SK-N-SH treated with all-trans-retinoic acid at 6 μM for 48 hours (cell line): Measurements from ENCODE around the gene DOK5.

Experiments
- ATAC-seq: fragments of 200-7000 bp; cut with Tn5 transposase; 3 replicates; pipeline ENCODE4 v1.9.1; 2020; ENCODE audit warnings: mild to moderate bottlenecking, moderate library complexity
- BACH2 ChIP-seq: fragments of 250-450 bp; sonication (Bioruptor Pico); IDR thresholded peaks from 2 replicates; pipeline ENCODE4 v1.9.0; 2021; ENCODE audit warnings: mild to moderate bottlenecking, borderline replicate concordance
- ESRRG ChIP-seq: fragments of 250-450 bp; sonication (Bioruptor Pico); IDR thresholded peaks from 2 replicates; pipeline ENCODE4 v1.6.1; 2021; ENCODE audit warnings: mild to moderate bottlenecking
- GLIS3 ChIP-seq: fragments of 250-450 bp; sonication (Bioruptor Pico); IDR thresholded peaks from 2 replicates; pipeline ENCODE4 v1.5.0; 2020; ENCODE audit warnings: mild to moderate bottlenecking, moderate library complexity
- ISL1 ChIP-seq: fragments of 250-450 bp; sonication (Bioruptor Pico); IDR thresholded peaks from 2 replicates; pipeline ENCODE4 v2.1.2; 2022; ENCODE audit warnings: mild to moderate bottlenecking, moderate library complexity
- OSR1 ChIP-seq: fragments of 250-450 bp; sonication (Bioruptor Pico); IDR thresholded peaks from 2 replicates; pipeline ENCODE4 v1.8.0; 2022; ENCODE audit warnings: moderate library complexity, mild to moderate bottlenecking, inconsistent platforms
- PPARA ChIP-seq: fragments of 250-450 bp; sonication (Bioruptor Pico); IDR thresholded peaks from 2 replicates; pipeline ENCODE4 v1.5.0; 2020; ENCODE audit warnings: mild to moderate bottlenecking, borderline replicate concordance
- RARB ChIP-seq: fragments of 250-450 bp; sonication (Bioruptor Pico); IDR thresholded peaks from 2 replicates; pipeline ENCODE4 v1.8.0; 2021; ENCODE audit warnings: mild to moderate bottlenecking, moderate library complexity
- SNAI2 ChIP-seq: fragments of 250-450 bp; sonication (Bioruptor Pico); IDR thresholded peaks from 2 replicates; pipeline ENCODE4 v1.5.0; 2020; ENCODE audit warnings: mild to moderate bottlenecking, moderate library complexity
- TCF4 ChIP-seq: fragments of 250-450 bp; sonication (Bioruptor Pico); IDR thresholded peaks from 2 replicates; pipeline ENCODE4 v1.8.0; 2021; ENCODE audit warnings: mild to moderate bottlenecking, moderate library complexity, borderline replicate concordance
- TOX ChIP-seq: fragments of 250-450 bp; sonication (Bioruptor Pico); IDR thresholded peaks from 2 replicates; pipeline ENCODE4 v1.8.0; 2021; ENCODE audit warnings: mild to moderate bottlenecking, moderate library complexity, borderline replicate concordance
- ZC3H10 ChIP-seq: fragments of 250-450 bp; sonication (Bioruptor Pico); IDR thresholded peaks from 2 replicates; pipeline ENCODE4 v1.5.1; 2021; ENCODE audit warnings: mild to moderate bottlenecking, moderate library complexity
- ZFP30 ChIP-seq: fragments of 450-650 bp; formaldehyde crosslinking; IDR thresholded peaks from 2 replicates; pipeline ENCODE4 v1.5.0; 2022; ENCODE audit warnings: mild to moderate bottlenecking, moderate library complexity
- ZNF565 ChIP-seq: fragments of 450-650 bp; formaldehyde crosslinking; conservative IDR thresholded peaks from 2 replicates; pipeline ENCODE4 v1.5.0; 2020; ENCODE audit warnings: low read depth, mild to moderate bottlenecking, moderate library complexity
- ZNF70 ChIP-seq: fragments of 450-650 bp; formaldehyde crosslinking; IDR thresholded peaks from 2 replicates; pipeline ENCODE4 v1.5.0; 2020; ENCODE audit warnings: mild to moderate bottlenecking, moderate library complexity
- TF ChIP-seq, protein P1 (sequence below): fragments of 250-450 bp; sonication (Bioruptor Pico); IDR thresholded peaks from 2 replicates; pipeline ENCODE4 v1.5.0; 2020; ENCODE audit warnings: mild to moderate bottlenecking, moderate library complexity
- TF ChIP-seq, protein P2 (sequence below): fragments of 250-450 bp; sonication (Bioruptor Pico); IDR thresholded peaks from 2 replicates; pipeline ENCODE4 v1.8.0; 2021; ENCODE audit warnings: low read depth, mild to moderate bottlenecking, moderate library complexity, borderline replicate concordance
- TF ChIP-seq, protein P3 (sequence below): fragments of 250-450 bp; sonication (Bioruptor Pico); IDR thresholded peaks from 2 replicates; pipeline ENCODE4 v1.5.1; 2020; ENCODE audit warnings: low read depth, mild to moderate bottlenecking, moderate library complexity
- TF ChIP-seq, protein P4 (sequence below): fragments of 250-450 bp; sonication (Bioruptor Pico); IDR thresholded peaks from 2 replicates; pipeline ENCODE4 v1.5.1; 2021; ENCODE audit warnings: mild to moderate bottlenecking, moderate library complexity
- TF ChIP-seq, protein P5 (sequence below): fragments of 250-450 bp; sonication (Bioruptor Pico); IDR thresholded peaks from 2 replicates; pipeline ENCODE4 v1.8.0; 2020; ENCODE audit warnings: mild to moderate bottlenecking, moderate library complexity, borderline replicate concordance

The DOK5 gene

DNA sequence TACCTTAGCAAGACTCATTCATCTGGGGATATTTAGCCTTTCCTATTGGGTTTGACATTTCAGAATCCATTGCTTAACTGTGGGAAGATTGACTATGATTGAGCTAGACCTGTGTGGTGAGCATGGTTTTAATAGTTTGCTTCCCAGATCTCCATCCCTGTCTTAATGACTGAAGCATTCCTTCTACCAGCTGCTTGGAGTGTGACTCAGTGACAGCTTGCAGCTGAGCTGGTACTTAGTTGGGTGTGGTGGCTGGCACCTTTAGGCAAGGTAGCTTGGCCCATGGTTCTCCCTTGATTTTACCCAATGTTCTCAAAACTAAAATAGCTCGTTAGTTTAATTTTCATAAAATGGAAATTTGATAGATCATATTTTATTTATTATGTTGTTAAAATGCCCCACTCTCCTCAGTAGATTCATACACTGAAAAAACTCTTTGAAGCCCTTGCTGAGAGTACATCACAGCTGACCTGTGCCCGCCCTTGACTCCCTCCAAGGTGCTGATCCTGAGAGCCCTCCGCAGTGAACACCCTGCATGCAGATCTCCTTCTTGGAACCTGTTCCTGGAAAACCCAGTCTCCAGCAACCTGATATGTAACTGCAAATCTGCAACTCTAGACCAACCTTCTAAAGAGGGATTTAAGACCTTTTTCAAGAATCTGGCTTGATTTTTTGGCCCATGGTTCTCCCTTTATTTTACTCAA is 19.1 kb downstream of the DOK5 start:
- ATAC-seq: no peak
- TF ChIP-seq ZC3H10 (CRISPR knock-in tag): no peak
- TF ChIP-seq ZFP30 (CRISPR knock-in tag): no peak

DNA sequence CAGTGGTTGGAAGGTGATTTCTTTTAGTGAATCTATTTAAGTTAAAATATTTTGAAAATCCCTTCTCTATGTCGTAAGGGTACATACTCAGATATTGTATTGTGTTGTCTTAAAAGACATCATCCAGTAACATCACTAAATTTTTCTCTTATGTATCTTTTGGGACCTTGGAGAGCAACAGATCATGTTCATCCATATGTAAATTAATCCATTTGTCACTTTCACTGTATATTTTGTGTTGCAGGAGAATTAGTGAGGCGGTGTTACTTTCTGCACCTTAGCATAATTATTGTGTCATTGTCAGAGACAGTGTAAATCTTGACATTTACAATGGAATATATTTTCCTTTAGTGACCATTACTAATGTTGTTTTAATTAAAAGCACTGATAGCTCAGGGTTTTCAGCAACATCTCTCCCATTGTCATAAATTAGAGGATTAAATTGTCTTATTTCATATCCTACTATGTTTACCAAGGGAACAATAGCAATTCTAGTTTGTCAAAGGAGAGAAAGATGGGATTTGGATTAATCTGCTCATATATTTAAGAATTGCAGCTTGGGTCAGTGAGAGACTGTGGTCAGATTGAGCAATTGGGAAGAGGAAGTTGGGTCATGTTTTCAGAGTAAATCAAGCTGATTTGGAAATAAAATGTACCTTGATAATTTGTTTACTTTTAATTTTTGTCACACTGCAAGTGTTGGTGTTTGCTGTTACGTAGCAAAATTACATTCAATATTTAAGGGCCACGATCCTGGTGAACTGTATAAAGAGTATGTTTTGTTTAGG is 22.7 kb downstream of the DOK5 start:
- TF ChIP-seq ZNF70 (no peak), ISL1 (CRISPR knock-in tag) (no peak), ZC3H10 (CRISPR knock-in tag) (no peak), ZNF565 (CRISPR knock-in tag) (no peak), PPARA (CRISPR knock-in tag) (no peak), TOX (CRISPR knock-in tag) (no peak), GLIS3 (CRISPR knock-in tag) (no peak), ESRRG (CRISPR knock-in tag) (no peak)
- TF ChIP-seq, protein P1, sequence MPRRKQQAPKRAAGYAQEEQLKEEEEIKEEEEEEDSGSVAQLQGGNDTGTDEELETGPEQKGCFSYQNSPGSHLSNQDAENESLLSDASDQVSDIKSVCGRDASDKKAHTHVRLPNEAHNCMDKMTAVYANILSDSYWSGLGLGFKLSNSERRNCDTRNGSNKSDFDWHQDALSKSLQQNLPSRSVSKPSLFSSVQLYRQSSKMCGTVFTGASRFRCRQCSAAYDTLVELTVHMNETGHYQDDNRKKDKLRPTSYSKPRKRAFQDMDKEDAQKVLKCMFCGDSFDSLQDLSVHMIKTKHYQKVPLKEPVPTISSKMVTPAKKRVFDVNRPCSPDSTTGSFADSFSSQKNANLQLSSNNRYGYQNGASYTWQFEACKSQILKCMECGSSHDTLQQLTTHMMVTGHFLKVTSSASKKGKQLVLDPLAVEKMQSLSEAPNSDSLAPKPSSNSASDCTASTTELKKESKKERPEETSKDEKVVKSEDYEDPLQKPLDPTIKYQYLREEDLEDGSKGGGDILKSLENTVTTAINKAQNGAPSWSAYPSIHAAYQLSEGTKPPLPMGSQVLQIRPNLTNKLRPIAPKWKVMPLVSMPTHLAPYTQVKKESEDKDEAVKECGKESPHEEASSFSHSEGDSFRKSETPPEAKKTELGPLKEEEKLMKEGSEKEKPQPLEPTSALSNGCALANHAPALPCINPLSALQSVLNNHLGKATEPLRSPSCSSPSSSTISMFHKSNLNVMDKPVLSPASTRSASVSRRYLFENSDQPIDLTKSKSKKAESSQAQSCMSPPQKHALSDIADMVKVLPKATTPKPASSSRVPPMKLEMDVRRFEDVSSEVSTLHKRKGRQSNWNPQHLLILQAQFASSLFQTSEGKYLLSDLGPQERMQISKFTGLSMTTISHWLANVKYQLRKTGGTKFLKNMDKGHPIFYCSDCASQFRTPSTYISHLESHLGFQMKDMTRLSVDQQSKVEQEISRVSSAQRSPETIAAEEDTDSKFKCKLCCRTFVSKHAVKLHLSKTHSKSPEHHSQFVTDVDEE (CRISPR knock-in tag): no peak
- TF ChIP-seq, protein P2, sequence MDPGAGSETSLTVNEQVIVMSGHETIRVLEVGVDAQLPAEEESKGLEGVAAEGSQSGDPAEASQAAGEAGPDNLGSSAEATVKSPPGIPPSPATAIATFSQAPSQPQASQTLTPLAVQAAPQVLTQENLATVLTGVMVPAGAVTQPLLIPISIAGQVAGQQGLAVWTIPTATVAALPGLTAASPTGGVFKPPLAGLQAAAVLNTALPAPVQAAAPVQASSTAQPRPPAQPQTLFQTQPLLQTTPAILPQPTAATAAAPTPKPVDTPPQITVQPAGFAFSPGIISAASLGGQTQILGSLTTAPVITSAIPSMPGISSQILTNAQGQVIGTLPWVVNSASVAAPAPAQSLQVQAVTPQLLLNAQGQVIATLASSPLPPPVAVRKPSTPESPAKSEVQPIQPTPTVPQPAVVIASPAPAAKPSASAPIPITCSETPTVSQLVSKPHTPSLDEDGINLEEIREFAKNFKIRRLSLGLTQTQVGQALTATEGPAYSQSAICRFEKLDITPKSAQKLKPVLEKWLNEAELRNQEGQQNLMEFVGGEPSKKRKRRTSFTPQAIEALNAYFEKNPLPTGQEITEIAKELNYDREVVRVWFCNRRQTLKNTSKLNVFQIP (CRISPR knock-in tag): no peak
- TF ChIP-seq, protein P3, sequence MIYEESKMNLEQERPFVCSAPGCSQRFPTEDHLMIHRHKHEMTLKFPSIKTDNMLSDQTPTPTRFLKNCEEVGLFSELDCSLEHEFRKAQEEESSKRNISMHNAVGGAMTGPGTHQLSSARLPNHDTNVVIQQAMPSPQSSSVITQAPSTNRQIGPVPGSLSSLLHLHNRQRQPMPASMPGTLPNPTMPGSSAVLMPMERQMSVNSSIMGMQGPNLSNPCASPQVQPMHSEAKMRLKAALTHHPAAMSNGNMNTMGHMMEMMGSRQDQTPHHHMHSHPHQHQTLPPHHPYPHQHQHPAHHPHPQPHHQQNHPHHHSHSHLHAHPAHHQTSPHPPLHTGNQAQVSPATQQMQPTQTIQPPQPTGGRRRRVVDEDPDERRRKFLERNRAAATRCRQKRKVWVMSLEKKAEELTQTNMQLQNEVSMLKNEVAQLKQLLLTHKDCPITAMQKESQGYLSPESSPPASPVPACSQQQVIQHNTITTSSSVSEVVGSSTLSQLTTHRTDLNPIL (CRISPR knock-in tag): no peak
- TF ChIP-seq, protein P4, sequence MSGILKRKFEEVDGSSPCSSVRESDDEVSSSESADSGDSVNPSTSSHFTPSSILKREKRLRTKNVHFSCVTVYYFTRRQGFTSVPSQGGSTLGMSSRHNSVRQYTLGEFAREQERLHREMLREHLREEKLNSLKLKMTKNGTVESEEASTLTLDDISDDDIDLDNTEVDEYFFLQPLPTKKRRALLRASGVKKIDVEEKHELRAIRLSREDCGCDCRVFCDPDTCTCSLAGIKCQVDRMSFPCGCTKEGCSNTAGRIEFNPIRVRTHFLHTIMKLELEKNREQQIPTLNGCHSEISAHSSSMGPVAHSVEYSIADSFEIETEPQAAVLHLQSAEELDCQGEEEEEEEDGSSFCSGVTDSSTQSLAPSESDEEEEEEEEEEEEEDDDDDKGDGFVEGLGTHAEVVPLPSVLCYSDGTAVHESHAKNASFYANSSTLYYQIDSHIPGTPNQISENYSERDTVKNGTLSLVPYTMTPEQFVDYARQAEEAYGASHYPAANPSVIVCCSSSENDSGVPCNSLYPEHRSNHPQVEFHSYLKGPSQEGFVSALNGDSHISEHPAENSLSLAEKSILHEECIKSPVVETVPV (CRISPR knock-in tag): no peak
- ATAC-seq: no peak

DNA sequence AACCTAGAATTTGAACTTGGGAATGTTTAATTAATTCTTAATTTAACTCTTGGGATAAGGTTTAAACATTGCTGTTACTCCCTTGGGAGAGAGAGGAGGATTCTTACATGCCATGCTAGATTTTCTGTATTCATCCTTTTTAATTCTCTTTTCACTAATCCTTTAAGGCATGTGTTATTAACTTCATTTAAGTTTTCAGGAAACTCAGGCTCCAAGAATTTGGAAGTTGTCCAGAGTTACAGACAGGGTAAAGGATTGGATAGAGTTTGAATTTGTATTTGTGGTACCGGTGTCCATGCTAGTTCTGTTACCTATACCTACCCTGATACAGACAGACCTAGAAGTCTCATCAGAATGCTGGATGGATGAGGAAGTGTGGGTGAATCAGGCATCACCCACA is 23.7 kb downstream of the DOK5 start:
- TF ChIP-seq PPARA (CRISPR knock-in tag) (no peak), BACH2 (CRISPR knock-in tag) (no peak), SNAI2 (CRISPR knock-in tag) (no peak), RARB (CRISPR knock-in tag) (no peak), OSR1 (CRISPR knock-in tag) (no peak), TCF4 (CRISPR knock-in tag) (no peak)
- TF ChIP-seq, protein P5, sequence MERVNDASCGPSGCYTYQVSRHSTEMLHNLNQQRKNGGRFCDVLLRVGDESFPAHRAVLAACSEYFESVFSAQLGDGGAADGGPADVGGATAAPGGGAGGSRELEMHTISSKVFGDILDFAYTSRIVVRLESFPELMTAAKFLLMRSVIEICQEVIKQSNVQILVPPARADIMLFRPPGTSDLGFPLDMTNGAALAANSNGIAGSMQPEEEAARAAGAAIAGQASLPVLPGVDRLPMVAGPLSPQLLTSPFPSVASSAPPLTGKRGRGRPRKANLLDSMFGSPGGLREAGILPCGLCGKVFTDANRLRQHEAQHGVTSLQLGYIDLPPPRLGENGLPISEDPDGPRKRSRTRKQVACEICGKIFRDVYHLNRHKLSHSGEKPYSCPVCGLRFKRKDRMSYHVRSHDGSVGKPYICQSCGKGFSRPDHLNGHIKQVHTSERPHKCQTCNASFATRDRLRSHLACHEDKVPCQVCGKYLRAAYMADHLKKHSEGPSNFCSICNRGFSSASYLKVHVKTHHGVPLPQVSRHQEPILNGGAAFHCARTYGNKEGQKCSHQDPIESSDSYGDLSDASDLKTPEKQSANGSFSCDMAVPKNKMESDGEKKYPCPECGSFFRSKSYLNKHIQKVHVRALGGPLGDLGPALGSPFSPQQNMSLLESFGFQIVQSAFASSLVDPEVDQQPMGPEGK (CRISPR knock-in tag): no peak
- TF ChIP-seq, protein P1 (CRISPR knock-in tag): no peak
- TF ChIP-seq, protein P4 (CRISPR knock-in tag): no peak
- TF ChIP-seq, protein P3 (CRISPR knock-in tag): no peak
- TF ChIP-seq, all 23 proteins: peak for 0

More for the DNA sequence above, 23.7 kb downstream of the DOK5 start:
- no peak for ATAC-seq
